Caki2 (cell line): Measurements from ENCODE around the gene MAP2K2. TPM values are rescaled to one million over a fixed set of nuclear protein-coding genes. Genes with fewer than 3 reads are reported as not detected.
"Not testable (repeated sequence)": the region's sequence is repeated elsewhere in the genome, so short reads cannot be mapped to it uniquely, and the experiment has no call there.

Source experiments
- DNase-seq: peaks from one replicate; pipeline ENCODE4 v3.0.0-alpha.2; 2015; ENCODE audit warnings: low read depth
- in situ Hi-C: cut with HindIII; loops from 2 replicates; pipeline ENCODE4 v1.10.0; 2016; ENCODE audit warnings: low sequenced_read_pairs, low pct_unique_long_range_greater_than_20kb, mixed read lengths
- total RNA-seq: library from RNA; depleted of rRNA; stranded (reverse); fragments of >200 nt; shearing (Covaris generic); gene quantifications from 2 replicates; pipeline ENCODE4 v1.2.3, GENCODE V29; 2014; ENCODE audit warnings: low replicate concordance

The MAP2K2 gene
- total RNA-seq, 1 experiment from 2014 or later: 353 TPM

- in situ Hi-C loops: no loop called here
- DNase-seq: no peak
Measured at GRCh38 chr19:4136680-4137088, 12.8 kb upstream of the MAP2K2 start.

GRCh38 chr19:4135386-4135785 is 11.5 kb upstream of the MAP2K2 start:
- in situ Hi-C loops, DNase-seq: not testable (repeated sequence)

GRCh38 chr19:4134351-4134750 is 10.4 kb upstream of the MAP2K2 start:
- in situ Hi-C loops: no loop called here
- DNase-seq: no peak

GRCh38 chr19:4130744-4131438 is 7.0 kb upstream of the MAP2K2 start:
- peak; percentile 77 for DNase-seq
- in situ Hi-C loops: no loop called here

GRCh38 chr19:4129050-4129449 is 5.1 kb upstream of the MAP2K2 start:
- DNase-seq, in situ Hi-C loops: not testable (repeated sequence)

GRCh38 chr19:4127322-4127721 is 3.4 kb upstream of the MAP2K2 start:
- in situ Hi-C loops, DNase-seq: not testable (repeated sequence)

- DNase-seq: no peak
- in situ Hi-C loops: no loop called here
Measured at GRCh38 chr19:4124638-4125037, 716 bp upstream of the MAP2K2 start.

GRCh38 chr19:4122480-4122879 is 1.4 kb downstream of the MAP2K2 start:
- in situ Hi-C loops: no loop called here
- DNase-seq: no peak

- no peak for DNase-seq
- in situ Hi-C loops: no loop called here
Measured at GRCh38 chr19:4121815-4122214, 2.1 kb downstream of the MAP2K2 start.

GRCh38 chr19:4121273-4121612 is 2.7 kb downstream of the MAP2K2 start:
- DNase-seq: no peak
- in situ Hi-C loops: no loop called here

- in situ Hi-C loops: no loop called here
- DNase-seq: no peak
Measured at GRCh38 chr19:4120559-4121272, 3.2 kb downstream of the MAP2K2 start.

GRCh38 chr19:4119763-4120162 is 4.2 kb downstream of the MAP2K2 start:
- in situ Hi-C loops: no loop called here
- DNase-seq: no peak

- no peak for DNase-seq
- in situ Hi-C loops: no loop called here
Measured at GRCh38 chr19:4115818-4116385, 8.0 kb downstream of the MAP2K2 start.

GRCh38 chr19:4115050-4115817 is 8.7 kb downstream of the MAP2K2 start:
- in situ Hi-C loops: no loop called here
- DNase-seq: no peak

GRCh38 chr19:4114181-4114580 is 9.7 kb downstream of the MAP2K2 start:
- no peak for DNase-seq
- in situ Hi-C loops: no loop called here

- DNase-seq: no peak
Measured at GRCh38 chr19:4113398-4114088, 10.4 kb downstream of the MAP2K2 start.

GRCh38 chr19:4112367-4112766 is 11.6 kb downstream of the MAP2K2 start:
- no peak for DNase-seq
- in situ Hi-C loops: no loop called here

More at GRCh38 chr19:4113398-4114088, 10.4 kb downstream of the MAP2K2 start:
- in situ Hi-C loops: no loop called here

GRCh38 chr19:4109626-4109945 is 14.3 kb downstream of the MAP2K2 start:
- in situ Hi-C loops: no loop called here
- no peak for DNase-seq
